SH-SY5Y (cell line): Measurements from ENCODE around the gene NPW.

Experiments used
- GATA2 ChIP-seq: IDR thresholded peaks from 2 replicates; pipeline ENCODE4 v1.6.1; 2011; ENCODE audit warnings: mild to moderate bottlenecking, low read depth, low read length
- GATA3 ChIP-seq: IDR thresholded peaks from 2 replicates; pipeline ENCODE4 v1.6.1; 2011; ENCODE audit warnings: low read depth, mild to moderate bottlenecking, low read length, moderate library complexity

GRCh38 chr16:1979271-1980029 is 40.1 kb upstream of the NPW start:
- TF ChIP-seq GATA2, result no peak
- TF ChIP-seq GATA3, result no peak
